Measurements from ENCODE around the gene TFAP2E.

TFAP2E gene

DNA sequence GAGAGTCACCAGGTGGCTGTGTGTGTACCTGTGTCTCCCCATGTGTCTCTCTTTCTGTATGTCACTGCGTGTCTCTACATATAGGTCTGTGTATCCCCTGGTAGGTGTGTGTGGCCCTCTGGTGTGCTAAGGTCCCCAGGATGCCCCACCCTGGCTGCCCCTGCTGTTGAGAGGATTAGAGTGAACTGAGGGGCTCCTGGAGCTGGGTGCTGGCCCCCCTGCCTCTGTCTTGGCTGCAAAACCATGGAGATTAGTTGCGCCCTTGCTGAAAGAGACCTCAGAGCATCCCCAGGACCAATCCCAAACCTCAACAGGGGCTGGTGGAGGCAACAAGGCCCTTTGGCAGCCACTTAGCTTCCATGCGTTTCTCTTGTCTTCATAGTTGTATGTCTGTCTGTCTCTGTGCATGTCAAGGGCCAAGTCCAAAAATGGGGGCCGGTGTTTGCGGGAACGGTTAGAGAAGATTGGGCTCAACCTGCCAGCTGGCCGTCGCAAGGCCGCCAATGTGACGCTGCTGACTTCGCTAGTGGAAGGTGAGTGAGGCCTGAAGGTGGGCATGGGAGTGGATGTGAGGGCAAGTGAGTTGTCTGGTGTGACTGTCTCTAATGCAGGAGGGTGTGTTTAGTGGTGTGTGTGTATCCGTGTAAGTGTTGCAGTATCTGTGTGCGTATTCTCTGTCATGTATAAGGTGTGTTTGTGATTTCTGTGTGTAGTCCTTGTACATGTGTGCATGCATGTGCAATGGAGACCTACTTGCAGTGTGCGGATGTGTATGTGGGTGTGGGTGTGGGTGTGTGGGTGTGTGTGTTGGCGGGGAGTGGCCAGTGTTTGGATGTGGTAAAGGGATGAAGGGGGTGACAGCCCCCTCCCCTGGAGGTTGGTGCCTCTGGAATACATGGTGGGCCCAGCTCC is 16.7 kb downstream of the TFAP2E start:
- TF ChIP-seq MYC (IDR thresholded peaks at IDR 0.05; ENCODE audit: low read depth, low read length) (no peak), POLR2A (IDR thresholded peaks at IDR 0.05; ENCODE audit: extremely low read depth, insufficient read length) (no peak)
- TF ChIP-seq, protein P1, sequence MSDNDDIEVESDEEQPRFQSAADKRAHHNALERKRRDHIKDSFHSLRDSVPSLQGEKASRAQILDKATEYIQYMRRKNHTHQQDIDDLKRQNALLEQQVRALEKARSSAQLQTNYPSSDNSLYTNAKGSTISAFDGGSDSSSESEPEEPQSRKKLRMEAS (IDR thresholded peaks at IDR 0.05; ENCODE audit: low read depth, low read length), result no peak
- TF ChIP-seq, protein P2, sequence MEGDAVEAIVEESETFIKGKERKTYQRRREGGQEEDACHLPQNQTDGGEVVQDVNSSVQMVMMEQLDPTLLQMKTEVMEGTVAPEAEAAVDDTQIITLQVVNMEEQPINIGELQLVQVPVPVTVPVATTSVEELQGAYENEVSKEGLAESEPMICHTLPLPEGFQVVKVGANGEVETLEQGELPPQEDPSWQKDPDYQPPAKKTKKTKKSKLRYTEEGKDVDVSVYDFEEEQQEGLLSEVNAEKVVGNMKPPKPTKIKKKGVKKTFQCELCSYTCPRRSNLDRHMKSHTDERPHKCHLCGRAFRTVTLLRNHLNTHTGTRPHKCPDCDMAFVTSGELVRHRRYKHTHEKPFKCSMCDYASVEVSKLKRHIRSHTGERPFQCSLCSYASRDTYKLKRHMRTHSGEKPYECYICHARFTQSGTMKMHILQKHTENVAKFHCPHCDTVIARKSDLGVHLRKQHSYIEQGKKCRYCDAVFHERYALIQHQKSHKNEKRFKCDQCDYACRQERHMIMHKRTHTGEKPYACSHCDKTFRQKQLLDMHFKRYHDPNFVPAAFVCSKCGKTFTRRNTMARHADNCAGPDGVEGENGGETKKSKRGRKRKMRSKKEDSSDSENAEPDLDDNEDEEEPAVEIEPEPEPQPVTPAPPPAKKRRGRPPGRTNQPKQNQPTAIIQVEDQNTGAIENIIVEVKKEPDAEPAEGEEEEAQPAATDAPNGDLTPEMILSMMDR (IDR thresholded peaks at IDR 0.05; ENCODE audit: low read depth, low read length), result no peak
- no peak for DNase-seq (ENCODE audit: low read depth)
- H3K4me3 ChIP-seq (ENCODE audit: low read depth, low read length), result no peak overlapping the region

- TF ChIP-seq, protein P1 (IDR thresholded peaks at IDR 0.05; ENCODE audit: low read depth, low read length), result no peak
- no peak for TF ChIP-seq POLR2A (IDR thresholded peaks at IDR 0.05; ENCODE audit: extremely low read depth, insufficient read length)
- TF ChIP-seq, protein P2 (IDR thresholded peaks at IDR 0.05; ENCODE audit: low read depth, low read length), result no peak
- TF ChIP-seq MYC (IDR thresholded peaks at IDR 0.05; ENCODE audit: low read depth, low read length), result no peak
- no peak for DNase-seq (ENCODE audit: low read depth)
- H3K4me3 ChIP-seq (ENCODE audit: low read depth, low read length), result no peak overlapping the region
These were observed 17.4 kb downstream of the TFAP2E start for GRCh38 chr1:35590476-35591040.

GRCh38 chr1:35591211-35591610 is 18.1 kb downstream of the TFAP2E start:
- DNase-seq (ENCODE audit: low read depth), result no peak
- no peak overlapping the region for H3K4me3 ChIP-seq (ENCODE audit: low read depth, low read length)
- TF ChIP-seq MYC (IDR thresholded peaks at IDR 0.05; ENCODE audit: low read depth, low read length) (no peak), POLR2A (IDR thresholded peaks at IDR 0.05; ENCODE audit: extremely low read depth, insufficient read length) (no peak)
- TF ChIP-seq, protein P2 (IDR thresholded peaks at IDR 0.05; ENCODE audit: low read depth, low read length), result no peak
- TF ChIP-seq, protein P1 (IDR thresholded peaks at IDR 0.05; ENCODE audit: low read depth, low read length), result no peak

DNA sequence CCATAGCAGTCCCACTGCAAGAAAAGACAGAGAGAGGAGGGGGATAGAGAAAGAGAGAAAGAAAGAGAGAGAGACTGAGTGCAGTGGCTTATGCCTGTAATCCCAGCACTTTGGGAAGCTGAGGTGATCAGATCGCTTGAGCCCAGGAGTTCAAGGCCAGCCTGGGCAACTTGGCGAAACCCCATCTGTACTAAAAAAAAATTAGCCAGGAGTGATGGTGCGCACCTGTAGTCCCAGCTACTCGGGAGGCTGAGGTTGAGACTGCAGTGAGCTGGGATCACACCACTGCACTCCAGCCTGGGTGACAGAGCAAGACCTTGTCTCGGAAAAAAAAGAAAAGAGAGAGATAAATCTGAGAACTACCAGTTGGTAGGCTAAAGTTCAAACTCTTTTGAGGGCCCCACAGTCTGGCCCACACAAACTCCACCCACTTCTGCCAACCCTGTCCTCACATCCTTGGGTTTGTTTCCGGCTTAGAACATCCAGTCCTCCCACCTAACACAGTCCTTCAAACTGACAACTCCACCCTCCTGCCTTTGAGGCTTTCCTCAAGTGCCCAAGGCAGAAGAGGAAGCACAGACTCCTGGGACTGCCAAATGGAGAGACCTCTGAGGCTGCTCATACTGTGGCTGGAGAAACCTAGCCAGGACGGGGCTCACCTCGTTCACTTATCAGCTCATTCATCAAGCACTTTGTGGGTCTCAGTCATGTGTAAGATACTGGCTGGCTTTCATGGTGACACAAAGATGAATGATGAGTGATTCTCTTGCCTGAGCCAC is 20.1 kb downstream of the TFAP2E start:
- TF ChIP-seq, protein P2 (IDR thresholded peaks at IDR 0.05; ENCODE audit: low read depth, low read length), result no peak
- TF ChIP-seq MYC (IDR thresholded peaks at IDR 0.05; ENCODE audit: low read depth, low read length) (no peak), POLR2A (IDR thresholded peaks at IDR 0.05; ENCODE audit: extremely low read depth, insufficient read length) (no peak)
- TF ChIP-seq, protein P1 (IDR thresholded peaks at IDR 0.05; ENCODE audit: low read depth, low read length), result no peak
- DNase-seq (ENCODE audit: low read depth), result peak; percentile 80
- no peak overlapping the region for H3K4me3 ChIP-seq (ENCODE audit: low read depth, low read length)

GRCh38 chr1:35594005-35594760 is 21.1 kb downstream of the TFAP2E start:
- H3K4me3 ChIP-seq (ENCODE audit: low read depth, low read length), result no peak overlapping the region
- no peak for TF ChIP-seq POLR2A (IDR thresholded peaks at IDR 0.05; ENCODE audit: extremely low read depth, insufficient read length)
- TF ChIP-seq, protein P1 (IDR thresholded peaks at IDR 0.05; ENCODE audit: low read depth, low read length), result no peak
- TF ChIP-seq MYC (IDR thresholded peaks at IDR 0.05; ENCODE audit: low read depth, low read length), result no peak
- TF ChIP-seq, protein P2 (IDR thresholded peaks at IDR 0.05; ENCODE audit: low read depth, low read length), result no peak
- DNase-seq (ENCODE audit: low read depth), result no peak

Measured in NB4 (cell line).